Measurements from ENCODE around the gene OSTN.
"Not testable (repeated sequence)": the region's sequence is repeated elsewhere in the genome, so short reads cannot be mapped to it uniquely, and the experiment has no call there.

Gene OSTN

GRCh38 chr3:191198932-191199331 is at the start of gene OSTN:
Gene OSTN (plus strand): TSS chr3:191199241. CDS start chr3:191212533, 13,292 bp downstream.
- DNase-seq: no peak

- no peak for DNase-seq
These were observed 47.4 kb upstream of the OSTN start for GRCh38 chr3:191151653-191152052.

- no peak for DNase-seq
These were observed 44.2 kb upstream of the OSTN start for GRCh38 chr3:191154827-191155226.

- DNase-seq: no peak
These were observed 40.8 kb upstream of the OSTN start for GRCh38 chr3:191158247-191158646.

- no peak for DNase-seq
These were observed 40.2 kb upstream of the OSTN start for GRCh38 chr3:191158815-191159214.

- no peak for DNase-seq
These were observed 33.2 kb upstream of the OSTN start for GRCh38 chr3:191165802-191166201.

GRCh38 chr3:191166368-191166767 is 32.7 kb upstream of the OSTN start:
- DNase-seq: no peak

GRCh38 chr3:191169566-191169965 is 29.5 kb upstream of the OSTN start:
- no peak for DNase-seq

GRCh38 chr3:191170097-191170496 is 28.9 kb upstream of the OSTN start:
- DNase-seq: no peak

- DNase-seq: no peak
These were observed 23.9 kb upstream of the OSTN start for GRCh38 chr3:191175102-191175501.

GRCh38 chr3:191176038-191176785 is 22.8 kb upstream of the OSTN start:
- DNase-seq: no peak

GRCh38 chr3:191185382-191185781 is 13.7 kb upstream of the OSTN start:
- not testable (repeated sequence) for DNase-seq

GRCh38 chr3:191188246-191188645 is 10.8 kb upstream of the OSTN start:
- not testable (repeated sequence) for DNase-seq

- not testable (repeated sequence) for DNase-seq
These were observed 6.8 kb upstream of the OSTN start for GRCh38 chr3:191192270-191192669.

- DNase-seq: no peak
These were observed 6.1 kb upstream of the OSTN start for GRCh38 chr3:191192941-191193340.

GRCh38 chr3:191197761-191198306 is 1.2 kb upstream of the OSTN start:
- no peak for DNase-seq

GRCh38 chr3:191198480-191198879 is 561 bp upstream of the OSTN start:
- no peak for DNase-seq

- DNase-seq: no peak
These were observed 11.0 kb downstream of the OSTN start for GRCh38 chr3:191210032-191210431.

- DNase-seq: no peak
These were observed 17.5 kb downstream of the OSTN start for GRCh38 chr3:191216510-191216909.

- no peak for DNase-seq
These were observed 18.3 kb downstream of the OSTN start for GRCh38 chr3:191217301-191217700.

- no peak for DNase-seq
These were observed 21.9 kb downstream of the OSTN start for GRCh38 chr3:191220908-191221307.

- no peak for DNase-seq
These were observed 22.6 kb downstream of the OSTN start for GRCh38 chr3:191221638-191222037.

- DNase-seq: no peak
These were observed 28.5 kb downstream of the OSTN start for GRCh38 chr3:191227541-191227940.

GRCh38 chr3:191234216-191234615 is 35.2 kb downstream of the OSTN start:
- no peak for DNase-seq

Measured in NCI-H510A (cell line).